Measurements from ENCODE around the gene NUDT2. TPM values are rescaled to one million over a fixed set of nuclear protein-coding genes. Genes with fewer than 3 reads are reported as not detected.

NUDT2 gene
- total and polyA plus RNA-seq, 2 of the 4 experiments (the other 2 are of a cell fraction): 36.6 to 45.0 TPM

DNA sequence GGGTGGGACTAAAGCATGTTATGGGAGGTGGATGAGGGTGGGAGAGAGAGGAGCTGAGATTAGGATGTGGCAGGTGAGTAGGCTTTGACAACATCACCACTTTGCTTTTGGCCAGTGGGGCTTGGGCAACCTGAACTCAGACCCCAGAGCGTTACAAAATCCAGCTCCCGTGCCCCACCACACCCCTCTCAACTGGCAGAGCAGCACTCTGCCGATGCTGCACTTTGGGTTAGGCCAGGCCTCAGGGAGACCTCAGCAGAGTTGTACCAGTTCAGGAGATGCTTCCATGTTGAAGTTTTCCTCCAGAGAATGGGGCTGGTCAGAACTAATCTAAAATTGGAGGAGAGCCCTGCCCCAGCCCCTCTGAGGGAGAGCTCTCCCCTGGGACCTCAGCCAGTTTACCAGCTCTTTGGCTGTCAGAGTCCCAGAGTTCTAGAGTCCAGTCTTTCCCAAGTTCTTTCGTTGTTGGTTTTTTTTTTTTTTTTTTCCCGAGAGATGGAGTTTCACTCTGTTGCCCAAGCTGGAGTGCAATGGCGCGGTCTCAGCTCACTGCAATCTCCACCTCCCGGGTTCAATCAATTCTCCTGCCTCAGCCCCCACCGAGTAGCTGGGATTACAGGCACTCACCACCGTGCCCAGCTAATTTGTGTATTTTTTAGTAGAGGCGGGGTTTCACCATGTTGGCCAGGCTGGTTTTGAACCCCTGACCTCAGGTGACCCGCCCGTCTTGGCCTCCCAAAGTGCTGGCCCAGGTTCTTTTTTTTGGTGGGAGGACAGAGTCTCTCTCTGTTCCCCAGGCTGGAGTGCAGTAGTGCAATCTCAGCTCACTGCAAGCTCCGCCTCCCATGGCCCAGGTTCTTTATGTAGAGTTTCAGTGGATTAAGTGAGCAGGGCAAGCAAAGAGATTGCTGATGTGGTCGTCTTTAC is 17.8 kb downstream of the NUDT2 start:
- no peaks in the 10 kb centered on the region for H3K79me1 ChIP-seq (ENCODE audit: low read depth in 1 of 2, low read length in 2 of 2)
- intact Hi-C loops (cut with micrococcal nuclease): no loop called here
- POLR2A ChIA-PET (ENCODE audit: unreplicated experiment): no interaction called here
- no peak for TF ChIP-seq RAD21 (IDR thresholded peaks at IDR 0.05; ENCODE audit: low read length)
- TF ChIP-seq BHLHE40 (IDR thresholded peaks at IDR 0.05; ENCODE audit: low read depth, low read length): no peak
- no peak for TF ChIP-seq MXI1 (IDR thresholded peaks at IDR 0.05; ENCODE audit: borderline replicate concordance, low read depth, low read length)
- TF ChIP-seq CEBPB (IDR thresholded peaks at IDR 0.05; ENCODE audit: low read depth, low read length): no peak
- TF ChIP-seq USF2 (IDR thresholded peaks at IDR 0.05; ENCODE audit: low read depth, low read length): no peak
- no peak for TF ChIP-seq RCOR1 (IDR thresholded peaks at IDR 0.05; ENCODE audit: insufficient replicate concordance, low read length)
- no peak for TF ChIP-seq CHD1 (IDR thresholded peaks at IDR 0.05; ENCODE audit: low read depth, low read length)
- no peak for TF ChIP-seq NFE2L2 (IDR thresholded peaks at IDR 0.05; ENCODE audit: low read depth, low read length)
- TF ChIP-seq ELK1 (IDR thresholded peaks at IDR 0.05; ENCODE audit: borderline replicate concordance, low read depth, low read length): no peak
- TF ChIP-seq, protein P1, sequence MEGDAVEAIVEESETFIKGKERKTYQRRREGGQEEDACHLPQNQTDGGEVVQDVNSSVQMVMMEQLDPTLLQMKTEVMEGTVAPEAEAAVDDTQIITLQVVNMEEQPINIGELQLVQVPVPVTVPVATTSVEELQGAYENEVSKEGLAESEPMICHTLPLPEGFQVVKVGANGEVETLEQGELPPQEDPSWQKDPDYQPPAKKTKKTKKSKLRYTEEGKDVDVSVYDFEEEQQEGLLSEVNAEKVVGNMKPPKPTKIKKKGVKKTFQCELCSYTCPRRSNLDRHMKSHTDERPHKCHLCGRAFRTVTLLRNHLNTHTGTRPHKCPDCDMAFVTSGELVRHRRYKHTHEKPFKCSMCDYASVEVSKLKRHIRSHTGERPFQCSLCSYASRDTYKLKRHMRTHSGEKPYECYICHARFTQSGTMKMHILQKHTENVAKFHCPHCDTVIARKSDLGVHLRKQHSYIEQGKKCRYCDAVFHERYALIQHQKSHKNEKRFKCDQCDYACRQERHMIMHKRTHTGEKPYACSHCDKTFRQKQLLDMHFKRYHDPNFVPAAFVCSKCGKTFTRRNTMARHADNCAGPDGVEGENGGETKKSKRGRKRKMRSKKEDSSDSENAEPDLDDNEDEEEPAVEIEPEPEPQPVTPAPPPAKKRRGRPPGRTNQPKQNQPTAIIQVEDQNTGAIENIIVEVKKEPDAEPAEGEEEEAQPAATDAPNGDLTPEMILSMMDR (conservative IDR thresholded peaks at IDR 0.05; ENCODE audit: low read depth, low read length): no peak
- TF ChIP-seq MAZ (IDR thresholded peaks at IDR 0.05; ENCODE audit: borderline replicate concordance, low read depth, low read length): no peak
- TF ChIP-seq POLR2A (IDR thresholded peaks at IDR 0.05; ENCODE audit: low read depth, low read length): no peak
- no peak for TF ChIP-seq MAFK (IDR thresholded peaks at IDR 0.05; ENCODE audit: low read depth, low read length)
- no peak for TF ChIP-seq SMC3 (IDR thresholded peaks at IDR 0.05; ENCODE audit: low read depth, low read length)

More for the DNA sequence above, 17.8 kb downstream of the NUDT2 start:
- Histone ChIP-seq H4K20me1 (ENCODE audit: insufficient read depth, low read length) (no peaks in the 10 kb centered on the region), H3K4me2 (ENCODE audit: low read depth, low read length) (no peak overlapping the region), H2AK5ac (ENCODE audit: low read depth, low read length) (no peak overlapping the region), H2BK5ac (ENCODE audit: low read depth, low read length, poor library complexity, severe bottlenecking) (no peak overlapping the region), H3K18ac (ENCODE audit: low read depth, low read length) (no peak overlapping the region), H3K56ac (ENCODE audit: extremely low read depth, insufficient read depth, low read length) (no peak overlapping the region), H3K23ac (ENCODE audit: low read depth, low read length) (no peak overlapping the region), H3K9ac (ENCODE audit: low read depth, low read length) (no peak overlapping the region), H3K14ac (replicated peaks; ENCODE audit: low read depth, low read length) (no peak overlapping the region), H3K27ac (ENCODE audit: insufficient read depth, low read length) (no peak overlapping the region), H3K27me3 (ENCODE audit: control insufficient read depth, insufficient read depth, low read length) (no peaks in the 10 kb centered on the region), H4K91ac (ENCODE audit: insufficient read depth, low read depth, low read length) (no peak overlapping the region), H2BK120ac (ENCODE audit: low read depth, low read length) (no peak overlapping the region), H4K8ac (ENCODE audit: low read depth in 2 of 2, low read length in 2 of 2) (no peak overlapping the region), H3K36me3 (ENCODE audit: control insufficient read depth, insufficient read depth, low read length) (peaks cover 13% of the 10 kb centered on the region; the same call in 1 of the 2 replicates), H2AK9ac (replicated peaks; ENCODE audit: low read depth, low read length, poor library complexity) (no peak overlapping the region), H3K4ac (ENCODE audit: low read depth, low read length) (no peak overlapping the region), H3K4me1 (ENCODE audit: control insufficient read depth, insufficient read depth, low read length) (no peaks in the 10 kb centered on the region), H2BK20ac (ENCODE audit: low read depth, low read length) (no peak overlapping the region), H4K5ac (ENCODE audit: low read depth, low read length) (no peak overlapping the region), H2AFZ (replicated peaks; ENCODE audit: low read length, poor library complexity) (no peak overlapping the region), H2BK15ac (ENCODE audit: low read depth, low read length) (no peak overlapping the region), H3K9me3 (ENCODE audit: control insufficient read depth, insufficient read depth, low read length) (no peaks in the 10 kb centered on the region), H3K4me3 (ENCODE audit: insufficient read depth, low read depth, low read length) (no peak overlapping the region), H3K9me1 (ENCODE audit: insufficient read depth, low read length) (no peaks in the 10 kb centered on the region; the same call in 1 of the 2 replicates)
- in situ Hi-C loops (cut with MboI; ENCODE audit: low sequenced_read_pairs): no loop called here
- WGBS, 2 experiments (ENCODE audit: extremely low coverage in 2 of 2, insufficient read length in 1 of 2): 86% methylated on average over 3 of the region's 15 CpGs; no CpG with 5 or more reads in 1 of the 2 experiments
- no peak for ATAC-seq (ENCODE audit: low read depth)
- dilution Hi-C loops (cut with HindIII; ENCODE audit: low sequenced_read_pairs, unreplicated experiment): no loop called here
- DNase-seq: no peak
- CTCF ChIA-PET: interaction anchor here (0.6 kb wide), 1 partner anchor 213 kb away, joined by 9 read pairs; no protein-coding TSS in a partner anchor
- BruUV-seq (replicated peaks): no TSS peak
